Measurements from ENCODE around the gene PTAR1.
"Not testable (repeated sequence)": the region's sequence is repeated elsewhere in the genome, so short reads cannot be mapped to it uniquely, and the experiment has no call there.

Gene PTAR1

GRCh38 chr9:69768716-69769115, 8.9 kb upstream of the PTAR1 start:
- DNase-seq (ENCODE audit: extremely low read depth, insufficient read length): no peak
- no peaks in the 10 kb centered on the region for H3K36me3 ChIP-seq (ENCODE audit: control insufficient read depth, insufficient read depth, low read length)
- TF ChIP-seq, protein P1, sequence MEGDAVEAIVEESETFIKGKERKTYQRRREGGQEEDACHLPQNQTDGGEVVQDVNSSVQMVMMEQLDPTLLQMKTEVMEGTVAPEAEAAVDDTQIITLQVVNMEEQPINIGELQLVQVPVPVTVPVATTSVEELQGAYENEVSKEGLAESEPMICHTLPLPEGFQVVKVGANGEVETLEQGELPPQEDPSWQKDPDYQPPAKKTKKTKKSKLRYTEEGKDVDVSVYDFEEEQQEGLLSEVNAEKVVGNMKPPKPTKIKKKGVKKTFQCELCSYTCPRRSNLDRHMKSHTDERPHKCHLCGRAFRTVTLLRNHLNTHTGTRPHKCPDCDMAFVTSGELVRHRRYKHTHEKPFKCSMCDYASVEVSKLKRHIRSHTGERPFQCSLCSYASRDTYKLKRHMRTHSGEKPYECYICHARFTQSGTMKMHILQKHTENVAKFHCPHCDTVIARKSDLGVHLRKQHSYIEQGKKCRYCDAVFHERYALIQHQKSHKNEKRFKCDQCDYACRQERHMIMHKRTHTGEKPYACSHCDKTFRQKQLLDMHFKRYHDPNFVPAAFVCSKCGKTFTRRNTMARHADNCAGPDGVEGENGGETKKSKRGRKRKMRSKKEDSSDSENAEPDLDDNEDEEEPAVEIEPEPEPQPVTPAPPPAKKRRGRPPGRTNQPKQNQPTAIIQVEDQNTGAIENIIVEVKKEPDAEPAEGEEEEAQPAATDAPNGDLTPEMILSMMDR (IDR thresholded peaks at IDR 0.05; ENCODE audit: insufficient read depth, low read length, poor library complexity, severe bottlenecking): no peak
- no peaks in the 10 kb centered on the region for H3K27me3 ChIP-seq (replicated peaks; ENCODE audit: control insufficient read depth, insufficient read depth, low read length)
- H3K4me3 ChIP-seq (replicated peaks; ENCODE audit: low read depth, low read length): no peak overlapping the region

DNA sequence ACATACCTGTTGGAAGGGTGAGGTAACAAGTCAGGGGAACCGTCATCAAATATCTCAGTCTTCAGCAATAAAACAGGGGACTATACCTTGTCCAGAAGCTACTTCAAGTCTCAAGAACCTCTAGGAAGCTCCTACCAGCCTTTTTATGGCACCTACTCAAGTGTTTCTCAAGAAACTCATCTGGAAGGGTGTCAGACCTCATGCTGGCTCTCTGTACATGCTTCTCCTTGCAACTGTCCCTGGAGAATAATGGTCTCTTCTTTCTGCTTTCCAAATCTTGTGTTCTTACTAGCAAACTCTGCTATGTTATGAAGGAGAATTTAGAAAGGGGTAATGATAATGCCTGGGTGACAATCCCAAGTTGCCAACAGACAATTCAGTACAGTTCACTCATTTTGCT, 8.3 kb upstream of the PTAR1 start:
- H3K27me3 ChIP-seq (replicated peaks; ENCODE audit: control insufficient read depth, insufficient read depth, low read length): no peaks in the 10 kb centered on the region
- H3K4me3 ChIP-seq (replicated peaks; ENCODE audit: low read depth, low read length): no peak overlapping the region
- H3K36me3 ChIP-seq (ENCODE audit: control insufficient read depth, insufficient read depth, low read length): no peaks in the 10 kb centered on the region
- TF ChIP-seq, protein P1 (IDR thresholded peaks at IDR 0.05; ENCODE audit: insufficient read depth, low read length, poor library complexity, severe bottlenecking): no peak
- DNase-seq (ENCODE audit: extremely low read depth, insufficient read length): no peak

- not testable (repeated sequence) for H3K27me3 ChIP-seq (replicated peaks; ENCODE audit: control insufficient read depth, insufficient read depth, low read length); DNase-seq (ENCODE audit: extremely low read depth, insufficient read length); H3K36me3 ChIP-seq (ENCODE audit: control insufficient read depth, insufficient read depth, low read length); H3K4me3 ChIP-seq (replicated peaks; ENCODE audit: low read depth, low read length)
These were observed 4.1 kb upstream of the PTAR1 start for GRCh38 chr9:69763862-69764261.

DNA sequence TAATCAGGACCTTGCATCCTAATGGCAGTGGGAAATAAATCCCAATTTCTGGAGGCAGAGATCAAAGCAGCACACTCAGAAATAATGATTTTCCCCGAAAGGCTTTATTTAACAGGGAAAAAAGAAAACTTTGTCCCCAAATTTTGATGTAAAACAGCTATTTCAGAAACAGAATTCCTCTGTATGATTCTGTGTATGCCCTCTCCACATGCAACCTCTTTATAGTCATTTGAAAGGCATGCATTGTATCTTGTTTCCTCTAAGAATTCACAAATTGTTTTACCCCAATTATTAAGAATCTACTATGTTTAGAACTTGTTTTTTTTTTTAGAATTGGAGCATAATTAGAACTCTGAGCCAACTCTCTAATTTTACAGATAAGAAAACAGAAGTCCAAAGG, 2.7 kb upstream of the PTAR1 start:
- no peaks in the 10 kb centered on the region for H3K27me3 ChIP-seq (replicated peaks; ENCODE audit: control insufficient read depth, insufficient read depth, low read length)
- H3K36me3 ChIP-seq (ENCODE audit: control insufficient read depth, insufficient read depth, low read length): no peaks in the 10 kb centered on the region
- no peak overlapping the region for H3K4me3 ChIP-seq (replicated peaks; ENCODE audit: low read depth, low read length)
- DNase-seq (ENCODE audit: extremely low read depth, insufficient read length): no peak
- TF ChIP-seq, protein P1 (IDR thresholded peaks at IDR 0.05; ENCODE audit: insufficient read depth, low read length, poor library complexity, severe bottlenecking): no peak

DNA sequence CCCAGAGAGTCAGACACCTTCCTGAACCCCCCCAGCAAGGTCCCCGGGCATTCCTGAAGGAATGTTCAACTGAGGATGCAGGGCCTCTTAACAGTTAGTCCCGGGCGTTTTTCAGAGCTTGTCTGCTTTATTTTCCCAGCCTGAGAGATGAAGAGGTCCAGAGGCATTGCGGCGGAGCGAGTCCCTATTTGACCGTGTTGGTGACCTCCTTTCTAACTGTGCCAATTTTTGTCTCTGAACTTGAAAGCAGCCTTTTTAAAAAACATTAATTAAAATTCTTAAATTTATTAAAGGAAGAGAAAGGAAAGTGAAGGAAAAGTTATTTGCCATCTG, 433 bp upstream of the PTAR1 start:
- Histone ChIP-seq H3K27me3 (replicated peaks; ENCODE audit: control insufficient read depth, insufficient read depth, low read length) (no peaks in the 10 kb centered on the region), H3K4me3 (replicated peaks; ENCODE audit: low read depth, low read length) (peak overlapping the region; percentile 68), H3K36me3 (ENCODE audit: control insufficient read depth, insufficient read depth, low read length) (no peaks in the 10 kb centered on the region; the same call in 1 of the 2 replicates)
- DNase-seq (ENCODE audit: extremely low read depth, insufficient read length): no peak
- TF ChIP-seq, protein P1 (IDR thresholded peaks at IDR 0.05; ENCODE audit: insufficient read depth, low read length, poor library complexity, severe bottlenecking): no peak

DNA sequence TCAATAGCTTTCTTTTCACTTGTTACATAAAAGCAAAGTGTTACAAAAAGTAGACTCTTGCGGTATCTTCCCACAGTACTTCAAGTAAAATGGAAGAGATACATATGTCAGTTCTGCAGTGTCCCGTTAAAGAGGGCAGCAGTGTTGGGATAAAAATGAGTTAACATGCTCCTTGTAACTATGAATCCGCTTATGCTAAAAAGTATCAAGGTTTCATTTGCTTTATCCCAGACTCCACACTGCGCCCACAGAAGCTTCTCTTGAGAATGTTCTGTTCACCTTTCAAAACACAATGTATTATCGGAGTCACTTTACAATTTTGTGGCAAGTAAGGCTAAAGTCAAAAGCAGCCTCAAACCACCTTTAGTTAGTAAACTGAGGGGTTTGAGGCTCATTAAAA, 790 bp downstream of the PTAR1 start:
- TF ChIP-seq, protein P1 (IDR thresholded peaks at IDR 0.05; ENCODE audit: insufficient read depth, low read length, poor library complexity, severe bottlenecking): no peak
- H3K36me3 ChIP-seq (ENCODE audit: control insufficient read depth, insufficient read depth, low read length): no peaks in the 10 kb centered on the region; the same call in 1 of the 2 replicates
- no peaks in the 10 kb centered on the region for H3K27me3 ChIP-seq (replicated peaks; ENCODE audit: control insufficient read depth, insufficient read depth, low read length)
- no peak for DNase-seq (ENCODE audit: extremely low read depth, insufficient read length)
- H3K4me3 ChIP-seq (replicated peaks; ENCODE audit: low read depth, low read length): peak overlapping the region; percentile 79

Data from GM06990 (cell line).